Loucy (cell line): ENCODE data around the gene NRIP3.

Source experiments
- H2AFZ ChIP-seq: fragments of 200-600 bp; sonication (generic); 2 replicates; pipeline ENCODE4 v1.6.0; 2016; ENCODE audit warnings: antibody characterized with exemption, mild to moderate bottlenecking, low read length, moderate library complexity
- H3F3A ChIP-seq: fragments of 200-600 bp; 2 replicates; pipeline ENCODE4 v1.6.0; 2016; ENCODE audit warnings: antibody characterized with exemption, low read depth, mild to moderate bottlenecking
- H3K27me3 ChIP-seq: fragments of 200-600 bp; sonication (generic); 2 replicates; pipeline ENCODE4 v1.6.1; 2014; ENCODE audit warnings: low read length, mild to moderate bottlenecking; ENCODE audit not compliant: insufficient read depth, poor library complexity, severe bottlenecking
- H3K36me3 ChIP-seq: fragments of 200-600 bp; sonication (generic); 2 replicates; pipeline ENCODE4 v1.6.1; 2016; ENCODE audit warnings: low read length; ENCODE audit not compliant: insufficient read depth
- H3K4me1 ChIP-seq: fragments of 200-600 bp; sonication (generic); 2 replicates; pipeline ENCODE4 v1.5.1; 2014; ENCODE audit warnings: low read length, mild to moderate bottlenecking; ENCODE audit not compliant: insufficient read depth, poor library complexity, severe bottlenecking
- H3K4me2 ChIP-seq: fragments of 200-600 bp; sonication (generic); 2 replicates; pipeline ENCODE4 v1.6.0; 2014; ENCODE audit warnings: antibody characterized with exemption, low read length, low read depth, mild to moderate bottlenecking; ENCODE audit not compliant: poor library complexity, severe bottlenecking
- H3K4me3 ChIP-seq: fragments of 200-600 bp; sonication (generic); 2 replicates; pipeline ENCODE4 v1.5.1; 2014; ENCODE audit warnings: low read length, mild to moderate bottlenecking, mixed read lengths; ENCODE audit not compliant: poor library complexity, severe bottlenecking
- H3K79me2 ChIP-seq: fragments of 200-600 bp; sonication (generic); 2 replicates; pipeline ENCODE4 v1.6.1; 2014; ENCODE audit warnings: low read length; ENCODE audit not compliant: insufficient read depth
- H3K9ac ChIP-seq: fragments of 200-600 bp; sonication (generic); 2 replicates; pipeline ENCODE4 v1.6.0; 2014; ENCODE audit warnings: mild to moderate bottlenecking, low read depth, low read length, moderate library complexity; ENCODE audit not compliant: poor library complexity, severe bottlenecking
- H3K9me2 ChIP-seq: fragments of 200-600 bp; sonication (generic); replicated peaks from 2 replicates; pipeline ENCODE4 v1.6.1; 2016; ENCODE audit warnings: low read depth, low read length, mixed read lengths
- H3K9me3 ChIP-seq: fragments of 200-600 bp; sonication (generic); 2 replicates; pipeline ENCODE4 v1.6.1; 2014; ENCODE audit warnings: mild to moderate bottlenecking, antibody characterized with exemption, low read length, low read depth; ENCODE audit not compliant: insufficient read depth
- H4K20me1 ChIP-seq: fragments of 200-600 bp; sonication (generic); 2 replicates; pipeline ENCODE4 v1.6.0; 2014; ENCODE audit warnings: antibody characterized with exemption, low read length, mild to moderate bottlenecking; ENCODE audit not compliant: insufficient read depth, poor library complexity, severe bottlenecking
- CTCF ChIP-seq: fragments of 200-600 bp; sonication (generic); conservative IDR thresholded peaks from 2 replicates; pipeline ENCODE4 v1.5.1; 2014; ENCODE audit warnings: mild to moderate bottlenecking, antibody characterized with exemption, low read length
- EZH2phosphoT487 ChIP-seq: fragments of 200-600 bp; IDR thresholded peaks from 2 replicates; pipeline ENCODE4 v1.6.1; 2018; ENCODE audit warnings: antibody characterized with exemption, mild to moderate bottlenecking, moderate library complexity, borderline replicate concordance

The NRIP3 gene

GRCh38 chr11:8934742-8935488 is 68.9 kb downstream of the NRIP3 start:
- Histone ChIP-seq H3K79me2 (no peaks in the 10 kb centered on the region), H3K9me3 (no peaks in the 10 kb centered on the region), H3K4me1 (no peaks in the 10 kb centered on the region), H3K9ac (no peak overlapping the region), H2AFZ (no peak overlapping the region), H4K20me1 (no peaks in the 10 kb centered on the region), H3K36me3 (no peaks in the 10 kb centered on the region), H3K27me3 (no peaks in the 10 kb centered on the region), H3K9me2 (no peaks in the 10 kb centered on the region), H3K4me2 (no peak overlapping the region), H3K4me3 (no peak overlapping the region), H3F3A (no peaks in the 10 kb centered on the region)
- TF ChIP-seq CTCF = no peak
- TF ChIP-seq EZH2phosphoT487 = no peak

GRCh38 chr11:8933931-8934330 is 69.9 kb downstream of the NRIP3 start:
- no peak overlapping the region for H3K4me3 ChIP-seq
- no peak overlapping the region for H2AFZ ChIP-seq
- no peaks in the 10 kb centered on the region for H3K79me2 ChIP-seq

GRCh38 chr11:8932564-8933180 is 71.1 kb downstream of the NRIP3 start, which contains the start of gene C11orf16:
Gene C11orf16, minus strand, starts transcription at chr11:8932947. Its CDS starts 639 bp downstream, at chr11:8932308.
- Histone ChIP-seq H3K4me3 (no peak within 1 kb of the TSS), H2AFZ (no peak within 1 kb of the TSS), H3K27me3 (no peaks in the 10 kb centered on the region), H4K20me1 (no peaks in the 10 kb centered on the region), H3K9ac (no peak within 1 kb of the TSS), H3K4me2 (no peak within 1 kb of the TSS), H3K36me3 (no peaks in the 10 kb centered on the region), H3K9me3 (no peaks in the 10 kb centered on the region), H3K9me2 (no peaks in the 10 kb centered on the region), H3K4me1 (no peaks in the 10 kb centered on the region), H3K79me2 (no peaks in the 10 kb centered on the region), H3F3A (no peaks in the 10 kb centered on the region)
- no peak for TF ChIP-seq CTCF
- no peak for TF ChIP-seq EZH2phosphoT487

More at GRCh38 chr11:8933931-8934330, 69.9 kb downstream of the NRIP3 start:
- no peak for TF ChIP-seq CTCF
- no peak for TF ChIP-seq EZH2phosphoT487
- Histone ChIP-seq H3K4me2 (no peak overlapping the region), H3K9me3 (no peaks in the 10 kb centered on the region), H3K36me3 (no peaks in the 10 kb centered on the region), H3K4me1 (no peaks in the 10 kb centered on the region), H3F3A (no peaks in the 10 kb centered on the region), H3K27me3 (no peaks in the 10 kb centered on the region), H3K9ac (no peak overlapping the region), H3K9me2 (no peaks in the 10 kb centered on the region), H4K20me1 (no peaks in the 10 kb centered on the region)
